GM21447 (cell line): Measurements from ENCODE around the gene PLA2G4F.
A peak's percentile ranks its signal among the peaks of the same experiment; 100 is the strongest.

Experiments
- ATAC-seq: cut with Tn5 transposase; IDR thresholded peaks from one replicate; pipeline ENCODE4 v1.9.1; 2021; ENCODE audit not compliant: unreplicated experiment

The PLA2G4F gene, protein sequence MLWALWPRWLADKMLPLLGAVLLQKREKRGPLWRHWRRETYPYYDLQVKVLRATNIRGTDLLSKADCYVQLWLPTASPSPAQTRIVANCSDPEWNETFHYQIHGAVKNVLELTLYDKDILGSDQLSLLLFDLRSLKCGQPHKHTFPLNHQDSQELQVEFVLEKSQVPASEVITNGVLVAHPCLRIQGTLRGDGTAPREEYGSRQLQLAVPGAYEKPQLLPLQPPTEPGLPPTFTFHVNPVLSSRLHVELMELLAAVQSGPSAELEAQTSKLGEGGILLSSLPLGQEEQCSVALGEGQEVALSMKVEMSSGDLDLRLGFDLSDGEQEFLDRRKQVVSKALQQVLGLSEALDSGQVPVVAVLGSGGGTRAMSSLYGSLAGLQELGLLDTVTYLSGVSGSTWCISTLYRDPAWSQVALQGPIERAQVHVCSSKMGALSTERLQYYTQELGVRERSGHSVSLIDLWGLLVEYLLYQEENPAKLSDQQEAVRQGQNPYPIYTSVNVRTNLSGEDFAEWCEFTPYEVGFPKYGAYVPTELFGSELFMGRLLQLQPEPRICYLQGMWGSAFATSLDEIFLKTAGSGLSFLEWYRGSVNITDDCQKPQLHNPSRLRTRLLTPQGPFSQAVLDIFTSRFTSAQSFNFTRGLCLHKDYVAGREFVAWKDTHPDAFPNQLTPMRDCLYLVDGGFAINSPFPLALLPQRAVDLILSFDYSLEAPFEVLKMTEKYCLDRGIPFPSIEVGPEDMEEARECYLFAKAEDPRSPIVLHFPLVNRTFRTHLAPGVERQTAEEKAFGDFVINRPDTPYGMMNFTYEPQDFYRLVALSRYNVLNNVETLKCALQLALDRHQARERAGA

DNA sequence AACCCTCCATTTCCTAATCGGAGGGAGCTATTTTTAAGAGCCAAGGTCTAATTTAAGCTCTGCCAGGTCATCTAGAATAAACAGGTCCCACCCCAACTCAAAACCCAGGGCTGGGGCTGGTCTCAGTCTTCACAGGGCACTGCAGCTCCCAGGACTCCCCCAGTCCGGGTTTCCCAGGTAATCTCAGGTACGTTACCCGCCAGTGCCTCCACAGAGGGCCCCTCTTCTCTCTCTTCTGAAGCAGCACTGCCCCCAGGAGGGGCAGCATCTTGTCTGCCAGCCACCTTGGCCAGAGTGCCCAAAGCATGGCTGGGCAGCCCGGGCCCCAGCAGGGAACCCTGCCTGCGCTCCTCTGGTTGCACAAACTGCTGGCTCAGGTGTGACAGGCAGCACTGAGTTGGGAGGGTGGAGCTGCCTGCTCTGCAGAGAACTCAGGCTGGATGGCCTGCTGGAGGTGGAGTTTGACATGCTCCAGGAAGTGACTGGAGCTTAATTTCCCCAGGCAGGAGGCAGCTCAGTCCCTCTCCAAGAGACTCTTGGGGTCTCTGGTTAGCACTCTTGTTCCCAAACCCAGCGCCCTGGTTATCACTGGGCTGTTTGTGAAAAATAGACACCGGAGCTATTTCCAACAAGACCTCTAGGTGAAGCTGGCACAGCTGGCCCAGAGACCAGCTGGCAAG, at the start of gene PLA2G4F:
Gene PLA2G4F (minus strand): TSS at position 394 of the 680 bp plus-strand sequence. CDS start 87 bp downstream, at position 307.
- ATAC-seq, result no peak

DNA sequence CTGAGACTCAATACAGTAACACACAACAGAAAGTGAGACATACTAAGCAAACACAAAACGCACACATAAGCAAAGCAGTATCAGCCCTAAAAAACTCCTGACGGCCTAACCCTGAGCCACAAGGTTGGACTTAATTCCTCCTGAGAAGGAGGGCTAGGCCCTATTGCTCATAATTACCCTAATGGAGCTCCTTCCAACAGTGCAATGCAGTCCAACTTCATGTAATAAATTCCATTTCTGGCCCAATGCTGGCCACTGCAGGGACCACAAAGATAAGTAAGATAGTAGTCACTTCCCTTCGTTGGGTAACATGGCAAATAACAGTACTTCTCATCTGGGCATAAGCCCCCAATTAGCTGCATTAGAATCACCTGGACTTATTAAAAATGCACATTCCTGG, 47.5 kb upstream of the PLA2G4F start:
- no peak for ATAC-seq

DNA sequence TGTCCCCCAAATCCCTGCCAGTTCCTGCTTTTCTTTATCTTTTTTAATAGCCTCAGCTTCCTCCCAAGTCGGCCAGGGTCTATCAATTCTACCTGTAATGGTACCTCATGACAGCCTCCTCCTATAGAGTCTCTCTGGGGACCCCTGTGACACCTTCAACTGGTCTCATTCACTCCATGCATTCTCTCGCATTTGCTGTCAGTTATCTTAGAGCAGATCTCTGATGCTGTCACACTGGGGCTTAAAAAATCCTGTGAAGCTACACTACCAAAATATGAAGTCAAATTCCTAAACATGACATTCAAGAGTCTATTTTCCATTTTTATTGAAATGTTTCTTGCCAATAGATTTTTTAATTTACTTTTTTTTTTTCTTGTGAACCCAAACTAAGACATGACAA, 46.2 kb upstream of the PLA2G4F start:
- ATAC-seq, result no peak

- ATAC-seq, result no peak
Observed at GRCh38 chr15:42201801-42202200, 45.4 kb upstream of the PLA2G4F start.

DNA sequence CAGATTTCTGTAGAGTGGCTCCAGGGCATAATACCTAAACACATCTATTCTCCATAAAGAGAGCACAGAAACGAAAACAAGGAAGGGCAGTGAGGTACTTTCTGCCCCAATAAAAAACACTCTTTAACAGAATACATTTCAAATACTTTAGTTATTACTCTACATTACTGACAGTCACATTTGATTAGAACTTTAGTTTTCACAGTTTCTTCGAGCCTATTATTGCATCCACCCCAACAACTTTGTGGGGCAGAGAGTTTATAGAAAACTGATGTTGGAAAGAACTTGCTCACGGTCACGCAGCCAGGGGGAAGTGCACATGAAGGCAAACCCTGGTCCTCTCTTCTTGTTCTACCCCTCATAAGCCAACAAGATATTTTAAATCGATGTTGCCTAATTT, 42.7 kb upstream of the PLA2G4F start:
- ATAC-seq, result no peak

DNA sequence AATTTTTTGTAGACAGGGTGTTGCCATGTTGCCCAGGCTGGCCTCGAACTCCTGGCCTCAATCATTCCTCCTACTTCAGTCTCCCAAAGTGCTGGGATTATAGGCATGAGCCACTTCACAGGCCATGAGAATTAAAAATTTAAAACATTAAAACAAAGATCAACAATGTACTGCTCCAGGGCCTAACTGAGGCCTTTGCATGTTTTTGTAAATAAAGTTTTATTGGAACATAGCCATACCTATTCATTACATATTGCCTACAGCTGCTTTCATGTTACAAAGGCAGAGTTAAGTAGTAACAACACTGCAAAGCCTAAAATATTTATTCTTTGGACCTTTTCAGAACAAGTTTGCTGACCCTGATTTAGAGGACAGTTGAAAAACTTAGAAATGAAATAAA, 42.1 kb upstream of the PLA2G4F start:
- no peak for ATAC-seq

GRCh38 chr15:42194513-42194912, 38.1 kb upstream of the PLA2G4F start:
- ATAC-seq, result no peak

- ATAC-seq, result no peak
Observed at GRCh38 chr15:42193383-42193782, 36.9 kb upstream of the PLA2G4F start.

DNA sequence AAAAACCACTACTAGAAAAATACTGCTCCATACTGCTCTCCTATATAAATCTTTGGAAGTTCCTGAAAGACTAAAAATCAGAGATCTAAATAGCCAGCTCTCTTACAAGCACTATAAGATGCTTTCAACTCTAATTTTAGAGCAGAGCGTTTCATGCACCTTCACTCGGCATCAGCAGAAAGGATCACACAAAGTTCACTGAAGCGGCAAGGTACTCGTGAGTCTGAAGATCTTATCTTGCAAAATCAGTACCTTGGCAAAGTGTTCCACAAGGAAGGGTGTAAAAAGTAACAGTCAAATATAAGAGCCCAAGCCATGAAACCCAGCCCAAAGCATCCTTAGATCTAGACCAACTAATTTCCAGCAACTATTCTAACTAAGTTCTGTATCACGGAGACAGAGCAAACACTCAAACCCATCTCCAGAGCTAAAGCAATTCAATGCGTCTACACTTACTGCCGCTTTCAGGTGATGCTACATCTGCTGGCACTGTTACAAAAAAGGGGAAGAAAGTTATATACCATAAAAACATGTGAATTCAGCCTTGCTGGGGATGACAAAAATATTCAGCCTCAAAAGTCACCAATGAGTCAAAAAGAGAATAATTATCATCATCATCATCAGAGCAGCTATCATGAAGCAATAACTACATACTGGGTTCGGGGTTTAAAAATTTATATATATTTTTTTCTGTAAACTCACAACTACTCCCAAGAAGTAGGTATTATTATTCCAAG, 35.3 kb upstream of the PLA2G4F start:
- ATAC-seq, result peak; percentile 51

GRCh38 chr15:42190370-42190769, 33.9 kb upstream of the PLA2G4F start:
- no peak for ATAC-seq

- no peak for ATAC-seq
Observed at GRCh38 chr15:42185801-42186200, 29.4 kb upstream of the PLA2G4F start.

DNA sequence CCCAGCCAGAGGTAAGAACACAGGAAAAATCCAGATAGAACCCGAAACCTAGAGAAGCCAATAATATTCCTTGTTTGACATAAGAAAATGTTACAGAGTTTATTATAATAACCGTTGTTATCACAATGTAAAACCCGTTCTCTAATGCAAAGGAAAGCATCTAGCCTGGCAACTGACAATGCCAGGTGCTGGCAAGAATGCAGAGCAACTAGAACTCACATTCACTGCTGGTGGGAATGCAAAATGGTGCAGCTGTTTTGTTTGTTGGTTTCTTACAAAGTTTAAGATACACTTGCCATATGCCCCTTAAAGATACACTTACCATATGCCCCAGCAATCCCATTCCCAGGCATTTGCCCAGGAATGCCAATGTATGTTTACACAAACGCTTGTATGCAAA, 28.3 kb upstream of the PLA2G4F start:
- ATAC-seq, result no peak

GRCh38 chr15:42184296-42184695, 27.9 kb upstream of the PLA2G4F start:
- ATAC-seq, result no peak

DNA sequence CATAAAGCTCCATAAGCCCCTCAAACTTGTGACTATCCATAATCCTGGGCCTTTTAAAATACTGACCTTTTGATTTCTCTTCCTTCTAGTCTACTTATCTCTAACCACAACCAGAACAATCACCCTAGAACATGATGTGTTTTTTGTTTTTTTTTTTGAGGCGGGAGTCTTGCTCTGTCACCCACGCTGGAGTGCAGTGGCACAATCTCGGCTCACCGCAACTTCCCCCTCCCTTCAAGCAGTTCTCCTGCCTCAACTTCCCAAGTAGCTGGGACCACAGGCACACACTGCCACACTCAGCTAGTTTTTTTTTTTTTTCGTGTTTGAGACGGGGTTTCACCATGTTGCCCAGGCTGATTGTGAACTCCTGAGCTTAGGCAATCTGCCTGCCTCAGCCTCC, 26.5 kb upstream of the PLA2G4F start:
- ATAC-seq, result no peak

DNA sequence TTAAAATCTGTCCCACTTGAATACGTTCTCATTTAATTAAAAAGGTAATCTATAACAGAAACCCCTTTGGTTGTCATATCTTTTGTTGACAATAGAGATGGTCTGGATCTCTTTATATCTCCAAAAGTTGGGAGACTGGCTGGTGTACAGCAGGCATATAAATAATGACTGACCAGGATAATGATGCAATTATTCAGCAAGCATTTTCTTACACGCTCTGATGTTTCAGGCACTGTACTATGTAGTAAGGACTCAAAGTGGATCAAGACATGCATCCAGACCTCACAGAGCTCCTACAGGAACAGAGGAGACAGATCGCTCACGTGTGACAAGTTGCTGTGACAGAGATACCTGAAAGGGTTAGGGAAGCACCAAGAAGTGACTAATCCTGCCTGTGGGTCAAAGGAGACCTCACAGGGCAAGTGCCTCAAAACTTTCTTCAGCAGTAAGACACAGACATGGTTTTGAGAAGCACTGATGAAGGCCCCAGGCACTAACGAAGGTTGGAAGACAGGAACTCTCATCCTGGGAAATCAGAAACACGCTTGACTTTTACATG, 26.0 kb upstream of the PLA2G4F start:
- ATAC-seq, result no peak

- ATAC-seq, result no peak
Observed at GRCh38 chr15:42178056-42178455, 21.6 kb upstream of the PLA2G4F start.

- ATAC-seq, result no peak
Observed at GRCh38 chr15:42175671-42176070, 19.2 kb upstream of the PLA2G4F start.

- ATAC-seq, result no peak
Observed at GRCh38 chr15:42172475-42172874, 16.0 kb upstream of the PLA2G4F start.

DNA sequence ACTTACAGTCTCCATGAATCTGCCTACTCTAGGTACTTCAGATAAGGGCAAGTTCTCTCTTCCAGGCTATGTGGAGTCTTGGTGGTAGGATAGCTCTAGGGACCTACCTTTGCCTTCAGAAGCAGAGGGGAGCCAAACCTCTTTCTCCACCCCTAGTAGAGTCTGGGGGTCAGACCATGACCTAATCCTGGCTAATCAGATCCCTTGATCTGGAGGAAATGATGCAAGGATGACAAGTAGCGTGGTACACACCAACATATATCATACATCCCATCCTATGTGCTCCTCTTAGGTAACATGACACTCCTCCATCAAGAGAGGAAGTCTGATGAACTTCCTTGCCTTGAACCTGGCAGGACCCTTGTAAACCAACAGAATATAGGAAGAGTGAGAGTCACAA, 15.4 kb upstream of the PLA2G4F start:
- ATAC-seq, result no peak

DNA sequence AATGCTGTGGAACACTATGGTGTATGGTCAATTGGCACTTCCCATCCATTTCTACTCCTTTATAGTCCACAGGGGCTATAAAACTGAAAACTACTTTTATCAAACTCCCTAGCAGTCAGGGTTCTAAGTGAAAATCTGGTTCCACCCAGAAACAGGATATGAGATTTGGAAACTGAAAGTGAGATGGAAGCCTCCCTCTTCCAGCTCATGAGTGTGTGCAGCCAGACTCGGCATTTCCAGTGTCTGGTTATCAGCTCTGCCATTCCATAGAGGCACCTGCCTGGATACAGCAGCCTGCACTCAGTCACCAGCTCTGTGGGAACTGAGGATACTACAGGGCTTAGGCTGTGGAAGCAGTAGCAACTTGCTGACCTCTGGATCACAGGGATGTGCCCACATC, 14.7 kb upstream of the PLA2G4F start:
- ATAC-seq, result no peak
